GM12878 (cell line): ENCODE measurements around the gene TAGLN3.

Experiments used
- EP300 ChIP-seq, 2 experiments: fragments of 150-350 bp in 1 of 2; IDR thresholded peaks; 2 replicates each; pipeline ENCODE4 v1.6.1; 2011 to 2012; ENCODE audit warnings: low read depth in 2 of 2, low read length in 2 of 2, borderline replicate concordance in 1 of 2, improper control_type of control experiment in 1 of 2, inconsistent platforms in 1 of 2; ENCODE audit not compliant: control insufficient read depth in 1 of 2
- FOS ChIP-seq: IDR thresholded peaks from 3 replicates; pipeline ENCODE4 v1.6.1; 2011; ENCODE audit warnings: borderline replicate concordance; ENCODE audit not compliant: insufficient read length; ENCODE audit errors: extremely low read depth
- POLR2AphosphoS5 ChIP-seq: IDR thresholded peaks from 2 replicates; pipeline ENCODE4 v1.6.1; 2011; ENCODE audit warnings: mild to moderate bottlenecking, low read length, inconsistent platforms
- REST ChIP-seq: IDR thresholded peaks from 2 replicates; pipeline ENCODE4 v1.6.1; 2012; ENCODE audit warnings: mild to moderate bottlenecking, low read depth, low read length
- ZBTB4 ChIP-seq: fragments of 450-650 bp; formaldehyde crosslinking; IDR thresholded peaks from 2 replicates; pipeline ENCODE4 v1.4.0; 2022; ENCODE audit warnings: mild to moderate bottlenecking, moderate library complexity
- ZSCAN29 ChIP-seq: fragments of 450-650 bp; IDR thresholded peaks from 2 replicates; pipeline ENCODE4 v1.6.1; 2017; ENCODE audit warnings: mild to moderate bottlenecking, moderate library complexity

GRCh38 chr3:111984636-111985298 lies 14.0 kb upstream of the TAGLN3 start:
- TF ChIP-seq FOS (no peak), EP300 (IDR thresholded peaks at IDR 0.05; ENCODE audit: borderline replicate concordance in 1 of 2, control insufficient read depth in 1 of 2, low read depth in 2 of 2, low read length in 2 of 2) (no peak), POLR2AphosphoS5 (no peak), ZBTB4 (CRISPR knock-in tag) (no peak), REST (no peak), ZSCAN29 (no peak)
